ENCODE data around the gene MEFV.
A peak's percentile ranks its signal among the peaks of the same experiment; 100 is the strongest.

Gene MEFV

DNA sequence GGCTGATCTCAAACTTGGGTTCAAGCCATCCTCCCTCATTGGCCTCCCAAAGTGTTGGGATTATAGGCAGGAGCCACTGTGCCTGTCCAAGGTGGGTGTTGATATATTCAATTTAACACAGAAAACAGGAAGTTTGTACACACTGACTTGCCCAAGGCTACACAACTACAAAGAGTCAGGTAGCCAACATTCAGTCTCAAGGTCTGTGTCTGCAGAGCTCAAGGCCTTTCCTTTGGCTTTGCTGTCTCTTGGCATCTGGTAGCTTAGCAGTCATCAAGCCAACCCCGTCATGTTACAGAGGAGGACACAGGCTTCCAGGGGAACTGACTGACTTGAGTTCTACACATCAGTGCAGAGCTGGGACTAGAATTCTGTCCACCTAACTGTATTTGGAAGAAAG is 11.9 kb upstream of the MEFV start:
- no peak for DNase-seq (ENCODE audit: low read depth in 3 of 3, low spot score in 1 of 3)

DNA sequence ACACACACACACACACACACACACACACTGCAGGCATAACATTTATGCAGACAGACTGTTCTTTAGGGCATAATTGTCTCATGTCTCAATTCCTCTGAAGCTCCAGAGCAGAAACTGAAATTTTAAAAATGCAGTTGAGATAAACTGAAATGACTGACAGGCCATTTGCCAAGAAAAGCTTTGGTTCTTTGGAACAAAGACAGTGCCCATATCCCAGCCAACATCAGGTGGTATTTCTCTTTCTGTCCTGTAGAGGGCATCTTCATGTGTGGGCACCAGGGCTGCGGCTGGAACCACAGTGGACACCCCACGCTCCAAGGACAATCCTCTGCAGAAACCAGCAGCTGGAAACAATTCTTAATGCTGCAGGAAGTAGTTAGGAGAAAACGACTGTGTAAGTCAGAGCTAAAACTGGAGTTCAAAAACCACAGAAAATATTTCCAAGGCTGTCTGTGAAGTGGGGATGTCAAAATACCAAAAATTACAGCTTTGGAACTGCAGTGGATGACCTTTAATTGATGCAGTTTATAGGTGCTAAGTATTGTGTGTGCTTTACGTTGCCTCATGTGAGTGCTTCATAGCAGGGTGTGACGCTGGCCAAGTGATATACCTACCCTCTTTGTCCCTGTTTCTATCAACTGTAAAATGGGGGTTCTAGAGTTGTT is 10.6 kb upstream of the MEFV start:
- DNase-seq (ENCODE audit: low read depth in 3 of 3, low spot score in 1 of 3) = no peak

GRCh38 chr16:3264137-3265036 is 8.0 kb upstream of the MEFV start:
- DNase-seq (ENCODE audit: low read depth in 3 of 3, low spot score in 1 of 3) = peak; percentile 86 to 95 (median 88)

DNA sequence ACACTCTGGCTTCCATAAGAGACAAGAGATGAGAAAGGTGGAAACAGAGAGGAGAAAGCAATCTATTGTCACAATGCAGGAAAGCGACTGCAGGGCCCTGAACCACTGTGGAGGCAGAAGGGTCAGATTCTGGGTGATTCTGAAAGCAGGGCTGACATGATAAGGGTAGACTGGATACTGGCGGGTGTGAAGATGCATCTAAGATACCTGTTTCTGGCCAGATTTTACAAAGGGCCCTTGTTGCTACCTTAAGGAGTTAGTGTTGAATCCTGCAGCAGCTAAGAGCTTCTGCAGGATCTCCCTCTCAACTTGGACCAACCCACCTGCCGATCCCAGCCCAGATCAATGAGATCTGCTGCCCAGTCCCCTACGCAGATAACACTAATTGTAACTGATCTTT is 6.1 kb upstream of the MEFV start:
- DNase-seq (ENCODE audit: low read depth in 3 of 3, low spot score in 1 of 3) = no peak

DNA sequence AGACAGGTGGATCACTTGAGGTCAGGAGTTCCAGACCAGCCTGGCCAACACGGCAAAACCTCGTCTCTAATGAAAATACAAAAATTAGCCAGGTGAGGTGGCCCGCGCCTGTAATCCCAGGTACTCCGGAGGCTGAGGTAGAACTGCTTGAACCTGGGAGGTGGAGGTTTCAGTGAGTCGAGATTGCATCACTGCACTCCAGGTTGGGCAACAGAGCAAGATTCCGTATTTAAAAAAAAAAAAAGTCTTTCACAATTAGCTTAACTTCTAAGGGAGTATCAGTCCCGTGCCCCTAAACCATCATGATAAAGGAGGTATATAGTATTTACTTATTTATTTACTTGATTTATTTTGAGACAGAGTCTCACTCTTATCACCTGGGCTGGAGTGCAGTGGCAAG is 3.4 kb upstream of the MEFV start:
- no peak for DNase-seq (ENCODE audit: low read depth in 3 of 3, low spot score in 1 of 3)

GRCh38 chr16:3256866-3257465 is 533 bp upstream of the MEFV start:
- DNase-seq (ENCODE audit: low read depth in 3 of 3, low spot score in 1 of 3) = no peak

GRCh38 chr16:3254309-3254708 is 2.1 kb downstream of the MEFV start:
- no peak for DNase-seq (ENCODE audit: low read depth in 3 of 3, low spot score in 1 of 3)

DNA sequence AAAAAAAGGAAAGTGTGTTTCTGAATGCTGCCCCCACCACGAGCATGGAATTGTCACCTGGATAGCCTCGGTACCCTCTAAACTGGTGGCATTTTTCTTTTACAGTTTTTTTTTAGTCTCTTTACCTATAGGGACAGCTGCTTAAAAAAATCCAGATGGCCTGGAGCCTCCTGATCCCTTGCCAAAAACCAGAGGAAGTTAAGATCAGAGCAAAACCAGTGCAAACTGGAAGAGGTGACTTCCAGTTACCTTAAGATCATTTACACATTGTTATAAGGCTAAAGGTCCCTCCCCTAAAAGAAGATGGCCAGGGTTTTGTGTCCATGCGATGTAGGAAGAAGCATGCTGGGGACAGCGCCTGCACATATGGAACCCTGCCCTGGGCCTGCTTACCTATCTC is 3.5 kb downstream of the MEFV start:
- no peak for DNase-seq (ENCODE audit: low read depth in 3 of 3, low spot score in 1 of 3)

DNA sequence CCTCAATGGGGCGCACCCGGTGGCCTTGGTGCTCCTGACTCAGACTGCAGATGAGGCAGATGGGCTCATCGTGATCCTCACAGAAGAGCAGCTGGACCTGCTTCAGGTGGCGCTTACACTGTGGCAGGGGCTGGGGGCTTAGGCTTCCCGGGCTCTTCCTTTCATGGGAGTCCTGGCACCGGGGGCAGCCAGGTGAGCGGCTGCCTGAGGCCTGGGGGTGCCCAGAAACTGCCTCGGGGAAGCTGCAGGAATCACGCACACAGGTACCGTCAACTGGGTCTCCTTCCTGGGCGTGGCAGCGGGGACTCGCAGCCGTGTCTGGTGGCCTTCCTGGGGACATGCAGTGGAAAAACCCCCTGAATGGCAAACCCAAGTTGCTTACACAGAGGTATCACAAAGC is 7.0 kb downstream of the MEFV start:
- no peak for DNase-seq (ENCODE audit: low read depth in 3 of 3, low spot score in 1 of 3)

- DNase-seq (ENCODE audit: low read depth in 3 of 3, low spot score in 1 of 3) = no peak
These were observed 7.4 kb downstream of the MEFV start for GRCh38 chr16:3249020-3249419.

GRCh38 chr16:3248596-3248995 is 7.8 kb downstream of the MEFV start:
- no peak for DNase-seq (ENCODE audit: low read depth in 3 of 3, low spot score in 1 of 3)

GRCh38 chr16:3246876-3247275 is 9.6 kb downstream of the MEFV start:
- DNase-seq (ENCODE audit: low read depth in 3 of 3, low spot score in 1 of 3) = no peak

- no peak for DNase-seq (ENCODE audit: low read depth in 3 of 3, low spot score in 1 of 3)
These were observed 10.4 kb downstream of the MEFV start for GRCh38 chr16:3246002-3246401.

GRCh38 chr16:3243882-3244281 is 12.6 kb downstream of the MEFV start:
- no peak for DNase-seq (ENCODE audit: low read depth in 3 of 3, low spot score in 1 of 3)

DNA sequence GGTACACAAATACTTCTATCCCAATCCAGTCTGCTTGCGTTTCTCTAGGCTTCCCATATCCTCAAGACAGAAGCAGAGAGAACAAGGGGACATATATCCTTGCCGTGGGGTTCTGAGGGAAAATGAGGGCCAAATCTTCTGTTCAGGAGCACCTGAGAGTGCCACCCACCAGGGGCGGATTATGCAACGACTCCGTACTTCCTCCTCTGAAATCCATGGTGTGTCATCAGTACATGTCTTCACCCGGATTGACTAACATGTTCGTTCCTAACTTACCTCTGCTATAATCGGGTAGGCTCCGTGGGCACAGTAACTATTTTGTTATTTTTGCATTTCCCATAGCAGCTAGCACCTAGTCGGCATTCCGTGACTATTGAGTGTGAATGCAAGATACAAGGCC is 13.7 kb downstream of the MEFV start:
- no peak for DNase-seq (ENCODE audit: low read depth in 3 of 3, low spot score in 1 of 3)

DNA sequence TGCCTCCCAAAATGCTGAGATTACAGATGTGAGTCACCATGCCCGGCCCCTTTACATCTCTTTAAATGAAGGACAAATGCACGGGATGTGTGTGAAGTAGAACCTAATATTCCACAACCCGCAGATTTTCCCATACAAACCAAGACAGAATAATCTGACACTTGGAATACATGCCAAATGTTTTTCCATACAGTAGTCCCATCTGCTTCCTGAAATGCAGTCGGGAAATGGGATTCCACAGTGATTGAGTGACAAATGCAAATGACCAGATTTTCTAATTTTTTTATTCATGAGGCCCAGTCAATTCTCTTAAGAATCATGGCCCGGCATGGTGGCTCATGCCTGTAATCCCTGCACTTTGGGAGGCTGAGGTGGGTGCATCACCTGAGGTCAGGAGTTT is 14.7 kb downstream of the MEFV start:
- DNase-seq (ENCODE audit: low read depth in 3 of 3, low spot score in 1 of 3) = no peak

GRCh38 chr16:3235856-3236669 is 20.4 kb downstream of the MEFV start:
- peak in 1 of 3 donors; percentile 11 for DNase-seq (ENCODE audit: low read depth in 3 of 3, low spot score in 1 of 3)

DNA sequence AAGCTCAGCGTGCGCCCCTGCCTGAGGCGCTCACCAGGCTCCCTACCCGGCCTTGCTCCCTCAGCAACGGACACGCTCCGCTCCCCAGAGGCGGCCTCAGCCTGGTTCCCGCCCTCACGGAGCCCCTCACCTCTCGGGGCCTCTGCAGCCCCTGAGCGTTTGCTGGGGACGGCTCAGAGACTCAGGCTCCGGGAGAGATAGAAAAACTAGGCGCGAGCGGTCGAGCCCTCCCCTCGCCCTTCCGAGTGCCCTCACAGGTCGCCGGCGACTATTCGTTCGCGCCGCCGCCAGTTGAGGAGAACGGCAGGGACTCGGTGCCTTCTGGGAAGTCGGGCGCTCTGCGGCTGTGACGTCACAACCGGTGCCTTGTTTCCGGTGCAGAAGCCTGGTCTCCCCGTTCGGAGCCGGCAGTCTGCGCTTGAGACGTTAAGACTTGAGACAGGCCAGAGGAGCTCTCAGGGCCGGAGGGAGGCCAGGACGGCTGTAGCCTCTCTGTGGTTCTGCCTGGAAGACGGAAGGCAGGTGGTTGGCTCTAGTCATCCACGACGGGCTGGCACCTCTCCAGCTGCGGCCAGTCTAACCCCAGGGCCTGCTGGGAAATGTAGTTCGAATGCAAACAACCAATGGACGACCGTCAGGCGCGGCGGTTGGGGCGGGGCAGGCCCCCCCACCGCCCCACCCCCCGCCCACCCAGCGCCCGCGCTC is 21.4 kb downstream of the MEFV start, which contains the start of gene ZNF200:
TSS of gene ZNF200 (minus strand) at position 302 of the 705 bp plus-strand sequence. CDS start 1,403 bp downstream, outside the sequence.
- DNase-seq (ENCODE audit: low read depth in 3 of 3, low spot score in 1 of 3) = peak; percentile 74 to 83 (median 78)

GRCh38 chr16:3234543-3234856 is 21.9 kb downstream of the MEFV start:
- DNase-seq (ENCODE audit: low read depth in 3 of 3, low spot score in 1 of 3) = no peak

DNA sequence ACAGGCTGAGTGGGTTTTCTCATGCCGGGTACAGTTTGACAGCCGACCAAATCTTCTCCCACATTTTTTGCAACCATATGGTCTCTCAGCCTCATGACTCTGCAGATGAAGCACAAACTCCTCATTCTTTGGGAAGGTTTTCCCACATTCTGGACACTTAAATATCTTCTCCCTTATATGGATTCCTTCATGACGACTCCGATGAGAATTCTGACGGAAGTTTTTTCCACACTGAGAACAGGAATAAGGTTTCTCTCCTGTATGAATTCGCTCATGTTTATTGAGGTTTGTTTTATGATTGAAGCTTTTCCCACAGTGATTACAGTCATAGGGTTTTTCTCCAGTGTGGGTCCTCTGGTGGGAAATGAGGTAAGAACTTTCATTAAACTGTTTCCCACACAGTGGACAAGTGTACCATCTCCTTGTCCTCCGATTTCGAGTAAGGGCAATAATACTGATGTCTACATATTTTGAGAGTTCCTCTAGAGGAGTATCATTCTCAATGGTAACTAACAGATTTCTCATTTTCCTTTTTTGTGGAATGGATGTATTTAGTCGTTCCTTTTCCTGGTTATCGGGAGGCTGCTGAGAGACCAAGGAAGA is 32.4 kb downstream of the MEFV start:
- no peak for DNase-seq (ENCODE audit: low read depth in 3 of 3, low spot score in 1 of 3)
